HepG2 (cell line): ENCODE results near the gene RIN3. TPM values are rescaled to one million over a fixed set of nuclear protein-coding genes. Genes with fewer than 3 reads are reported as not detected.

ENCODE experiments used
- ATAC-seq: fragments of 200-7000 bp; cut with Tn5 transposase; 3 replicates; pipeline ENCODE4 v1.9.1; 2020; ENCODE audit warnings: mild to moderate bottlenecking, moderate library complexity
- BruUV-seq: library from RNA; stranded (reverse); fragments of 400-500 nt; replicated peaks from 2 replicates; lab custom pipeline; 2021; lab: Mats Ljungman, UMichigan
- CTCF ChIA-PET: fragments of 300-600 bp; formaldehyde crosslinking; extraction: SDS; loops from one replicate; lab custom pipeline; 2021; ENCODE audit warnings: low total read pairs, inconsistent platforms, low intra/inter-chr PET ratio; lab: Yijun Ruan, JAX
- POLR2A ChIA-PET: fragments of 350-600 bp; sonication (Branson Sonifier 250); formaldehyde crosslinking; loops from one replicate; lab custom pipeline; 2020; ENCODE audit warnings: antibody characterized with exemption, inconsistent platforms; lab: Yijun Ruan, JAX
- DNase-seq: peaks from one replicate; pipeline ENCODE4 v3.0.0-alpha.2; 2015; ENCODE audit warnings: low spot score
- FAIRE-seq: peaks from 3 replicates; lab custom pipeline; 2011; peaks lifted over from hg19 to GRCh38; lab: Jason Lieb, UNC
- H2AFZ ChIP-seq: one replicate; pipeline ENCODE4 v1.6.1; 2011; ENCODE audit warnings: low read length, inconsistent platforms
- H3K27ac ChIP-seq: fragments of 300-600 bp; 3 replicates; pipeline ENCODE4 v1.8.0; 2011; ENCODE audit warnings: mixed run types, mild to moderate bottlenecking, mixed read lengths, low read length, inconsistent platforms; ENCODE audit not compliant: insufficient read depth; ENCODE audit errors: extremely low read length
- H3K27me3 ChIP-seq, 2 experiments: fragments of 200-600 bp in 1 of 2; 2 replicates in 1 of 2; 3 replicates in 1 of 2; pipeline versions ENCODE4 v1.6.0 to v1.8.0; 2011; ENCODE audit warnings: low read length in 2 of 2, mild to moderate bottlenecking in 2 of 2, moderate library complexity in 2 of 2, inconsistent platforms in 1 of 2; ENCODE audit not compliant: insufficient read depth in 2 of 2, control insufficient read depth in 1 of 2
- H3K36me3 ChIP-seq, 2 experiments: fragments of 200-600 bp in 1 of 2; replicated peaks in 1 of 2; 2 replicates in 1 of 2; 3 replicates in 1 of 2; pipeline versions ENCODE4 v1.5.1 to v1.8.0; 2011; ENCODE audit warnings: low read length in 2 of 2, inconsistent platforms in 1 of 2; ENCODE audit not compliant: insufficient read depth in 2 of 2, control insufficient read depth in 1 of 2
- H3K4me1 ChIP-seq: 2 replicates; pipeline ENCODE4 v1.5.1; 2012; ENCODE audit warnings: low read length, inconsistent platforms; ENCODE audit not compliant: insufficient read depth
- H3K4me2 ChIP-seq: 2 replicates; pipeline ENCODE4 v1.6.0; 2011; ENCODE audit warnings: low read depth, low read length, inconsistent platforms
- H3K4me3 ChIP-seq, 3 experiments: fragments of 200-600 bp in 1 of 3; sonication (generic), shearing (Covaris generic) in 1 of 3; replicated peaks in 1 of 3; 2 replicates each; pipeline ENCODE4 v1.5.1; 2011 to 2016; ENCODE audit warnings: low read length in 3 of 3, inconsistent platforms in 2 of 3, low read depth in 2 of 3, mild to moderate bottlenecking in 2 of 3, control low read depth in 1 of 3, mixed read lengths in 1 of 3; ENCODE audit not compliant: insufficient read depth in 1 of 3
- H3K79me2 ChIP-seq: one replicate; pipeline ENCODE4 v1.6.1; 2011; ENCODE audit warnings: low read length, inconsistent platforms; ENCODE audit not compliant: insufficient read depth
- H3K9ac ChIP-seq: 2 replicates; pipeline ENCODE4 v1.6.0; 2011; ENCODE audit warnings: mild to moderate bottlenecking, low read depth, low read length, inconsistent platforms; ENCODE audit not compliant: insufficient read depth
- H3K9me3 ChIP-seq: 2 replicates; pipeline ENCODE4 v1.5.1; 2012; ENCODE audit warnings: mild to moderate bottlenecking, low read length
- H4K20me1 ChIP-seq: 2 replicates; pipeline ENCODE4 v1.6.0; 2011; ENCODE audit warnings: inconsistent platforms, mild to moderate bottlenecking, low read length, moderate library complexity; ENCODE audit not compliant: insufficient read depth
- AGO2 ChIP-seq: fragments of 200-400 bp; formaldehyde crosslinking; optimal IDR thresholded peaks from 2 replicates; pipeline ENCODE3; 2017; ENCODE audit warnings: mild to moderate bottlenecking, low read depth, low read length, moderate library complexity
- ARID4A ChIP-seq: sonication (generic); formaldehyde crosslinking; IDR thresholded peaks from 2 replicates; pipeline ENCODE4 v1.5.0; 2020; ENCODE audit warnings: mild to moderate bottlenecking, missing genetic modification reagents, borderline replicate concordance
- GABPB1 ChIP-seq: IDR thresholded peaks from 2 replicates; pipeline ENCODE4 v1.6.1; 2016; ENCODE audit warnings: mild to moderate bottlenecking, missing genetic modification reagents, moderate library complexity, missing compliant biosample characterization
- GFI1 ChIP-seq: sonication (generic); formaldehyde crosslinking; IDR thresholded peaks from 2 replicates; pipeline ENCODE4 v1.5.0; 2020; ENCODE audit warnings: missing genetic modification reagents, mild to moderate bottlenecking, borderline replicate concordance
- NFRKB ChIP-seq: fragments of 450-650 bp; IDR thresholded peaks from 2 replicates; pipeline ENCODE4 v1.6.1; 2017
- RARA ChIP-seq: IDR thresholded peaks from 2 replicates; pipeline ENCODE4 v1.6.1; 2016; ENCODE audit warnings: missing genetic modification reagents, missing compliant biosample characterization
- SP1 ChIP-seq, 2 experiments: fragments of 450-650 bp in 1 of 2; sonication (generic) in 1 of 2; formaldehyde crosslinking in 1 of 2; IDR thresholded peaks; 2 replicates each; pipeline versions ENCODE4 v1.4.0 to v1.6.1; 2016 to 2020; ENCODE audit warnings: missing genetic modification reagents in 1 of 2
- SRF ChIP-seq: IDR thresholded peaks from 2 replicates; pipeline ENCODE4 v1.6.1; 2011; ENCODE audit warnings: mild to moderate bottlenecking, low read depth, low read length, moderate library complexity
- ZNF121 ChIP-seq: sonication (generic); formaldehyde crosslinking; IDR thresholded peaks from 2 replicates; pipeline ENCODE4 v1.5.0; 2020; ENCODE audit warnings: mild to moderate bottlenecking, missing genetic modification reagents
- ZNF430 ChIP-seq: sonication (generic); formaldehyde crosslinking; IDR thresholded peaks from 2 replicates; pipeline ENCODE4 v1.9.0; 2021; ENCODE audit warnings: mild to moderate bottlenecking, missing genetic modification reagents
- ZNF496 ChIP-seq: sonication (generic); formaldehyde crosslinking; IDR thresholded peaks from 2 replicates; pipeline ENCODE4 v1.8.1; 2023; ENCODE audit warnings: mild to moderate bottlenecking, moderate library complexity, missing genetic modification reagents; ENCODE audit not compliant: insufficient replicate concordance
- ZNF687 ChIP-seq: sonication (generic); formaldehyde crosslinking; IDR thresholded peaks from 2 replicates; pipeline ENCODE4 v1.5.1; 2020; ENCODE audit warnings: mild to moderate bottlenecking, missing genetic modification reagents, moderate library complexity
- ZNF766 ChIP-seq: sonication (generic); formaldehyde crosslinking; IDR thresholded peaks from 2 replicates; pipeline ENCODE4 v1.5.0; 2020; ENCODE audit warnings: missing genetic modification reagents, borderline replicate concordance
- WGBS: methylation state at CpG from one replicate; pipeline ENCODE4 v1.1.6; 2017; ENCODE audit warnings: low lambda C conversion rate; 5-methylcytosine and 5-hydroxymethylcytosine counted together
- in situ Hi-C: cut with HindIII; loops from 2 replicates; pipeline ENCODE4 v1.10.0; 2017; ENCODE audit warnings: low pct_unique_long_range_greater_than_20kb; ENCODE audit not compliant: extremely low pct_ligation_motif_present
- intact Hi-C: fragments of 100-400 bp; cut with micrococcal nuclease; formaldehyde crosslinking; loops from one replicate; pipeline ENCODE4 v1.10.0; 2022; ENCODE audit not compliant: unreplicated experiment
- polyA plus RNA-seq, 8 experiments: library from polyadenylated mRNA; depleted of rRNA in 3 of 8; stranded (reverse) in 7 of 8; unstranded in 1 of 8; fragments of >200 nt; fragmentation: Illumina TruSeq in 4 of 8; extraction: Trizol in 4 of 8; gene quantifications; 2 replicates each; pipeline versions ENCODE4 v1.2.1 to v1.2.3, GENCODE V29; 2011 to 2016; ENCODE audit warnings: low read depth in 4 of 8, missing spikeins in 1 of 8, mixed read lengths in 1 of 8; ENCODE audit not compliant: insufficient read depth in 1 of 8
- total RNA-seq, 5 experiments: library from RNA; depleted of rRNA; stranded (reverse); fragments of >200 nt; fragmentation: Illumina TruSeq; extraction: Trizol; gene quantifications; 2 replicates each; pipeline ENCODE4 v1.2.3, GENCODE V29; 2016; ENCODE audit warnings: low read depth in 1 of 5
- TF ChIP-seq, protein P1 (sequence below): sonication (generic); formaldehyde crosslinking; conservative IDR thresholded peaks from 2 replicates; pipeline ENCODE4 v1.8.1; 2023; ENCODE audit warnings: missing genetic modification reagents

The RIN3 gene
- total and polyA plus RNA-seq, 2 of the 13 experiments (the other 11 are each of a cell fraction or from before 2014, with no cell fraction given): 2.3 to 3.6 TPM

DNA sequence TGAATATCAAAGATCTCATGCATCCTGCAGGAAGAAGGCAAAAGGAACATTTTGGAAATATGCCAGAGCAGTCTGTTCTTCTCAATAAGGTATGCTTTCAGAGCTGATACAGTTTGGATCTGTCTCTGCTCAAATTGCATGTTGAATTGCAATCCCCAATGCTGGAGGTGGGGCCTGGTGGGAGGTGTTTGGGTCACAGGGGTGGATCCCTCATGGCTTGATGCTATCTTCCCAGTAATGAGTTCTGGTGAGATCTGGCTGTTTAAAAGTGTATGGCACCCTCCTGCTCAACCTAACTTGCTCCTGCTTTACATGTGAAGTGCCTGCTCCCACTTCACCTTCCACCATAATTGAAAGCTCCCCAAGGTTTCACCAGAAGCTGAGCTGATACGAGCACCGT, 76.6 kb downstream of the RIN3 start (continued):
- TF ChIP-seq ZNF121 (no peak), GABPB1 (CRISPR knock-in tag) (no peak)
- TF ChIP-seq, protein P1, sequence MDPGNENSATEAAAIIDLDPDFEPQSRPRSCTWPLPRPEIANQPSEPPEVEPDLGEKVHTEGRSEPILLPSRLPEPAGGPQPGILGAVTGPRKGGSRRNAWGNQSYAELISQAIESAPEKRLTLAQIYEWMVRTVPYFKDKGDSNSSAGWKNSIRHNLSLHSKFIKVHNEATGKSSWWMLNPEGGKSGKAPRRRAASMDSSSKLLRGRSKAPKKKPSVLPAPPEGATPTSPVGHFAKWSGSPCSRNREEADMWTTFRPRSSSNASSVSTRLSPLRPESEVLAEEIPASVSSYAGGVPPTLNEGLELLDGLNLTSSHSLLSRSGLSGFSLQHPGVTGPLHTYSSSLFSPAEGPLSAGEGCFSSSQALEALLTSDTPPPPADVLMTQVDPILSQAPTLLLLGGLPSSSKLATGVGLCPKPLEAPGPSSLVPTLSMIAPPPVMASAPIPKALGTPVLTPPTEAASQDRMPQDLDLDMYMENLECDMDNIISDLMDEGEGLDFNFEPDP (CRISPR knock-in tag): no peak

- POLR2A ChIA-PET: no interaction called here
- TF ChIP-seq AGO2: no peak
- TF ChIP-seq ZNF430 (CRISPR knock-in tag): no peak
- no peak for TF ChIP-seq GFI1 (CRISPR knock-in tag)
- TF ChIP-seq ARID4A (CRISPR knock-in tag): no peak
- no peak for TF ChIP-seq ZNF496 (CRISPR knock-in tag)
- TF ChIP-seq SRF: no peak
- no peak for TF ChIP-seq SP1 (IDR thresholded peaks at IDR 0.05)
- no peak for TF ChIP-seq SP1 (CRISPR knock-in tag; IDR thresholded peaks at IDR 0.05)
- TF ChIP-seq RARA: no peak
- TF ChIP-seq ZNF687 (CRISPR knock-in tag): no peak
- no peak for TF ChIP-seq NFRKB
- no peak for TF ChIP-seq ZNF766 (CRISPR knock-in tag)
Measured at GRCh38 chr14:92590941-92591340, 77.4 kb downstream of the RIN3 start.

More at GRCh38 chr14:92590941-92591340, 77.4 kb downstream of the RIN3 start:
- no peak for ATAC-seq
- no peaks in the 10 kb centered on the region for H3K9me3 ChIP-seq
- no peak for FAIRE-seq
- WGBS: 0% methylated on average over 2 of the region's 2 CpGs
- H3K79me2 ChIP-seq: no peaks in the 10 kb centered on the region
- in situ Hi-C loops: no loop called here
- H3K9ac ChIP-seq: no peak overlapping the region
- H3K4me3 ChIP-seq: no peak overlapping the region
- H3K27me3 ChIP-seq: no peaks in the 10 kb centered on the region
- no peaks in the 10 kb centered on the region for H3K4me1 ChIP-seq
- no peak overlapping the region for H2AFZ ChIP-seq
- no peak overlapping the region for H3K4me2 ChIP-seq
- H4K20me1 ChIP-seq: no peaks in the 10 kb centered on the region
- peaks cover 1 to 6% of the 10 kb centered on the region in 2 experiments; a peak in 1 of 5 replicates for H3K36me3 ChIP-seq
- DNase-seq: no peak
- BruUV-seq: no TSS peak
- H3K27ac ChIP-seq: no peak overlapping the region
- intact Hi-C loops: no loop called here
- CTCF ChIA-PET: no interaction called here
